Dermis blood vessel endothelial cell (primary cell): ENCODE results near the gene ZNF318. TPM values are rescaled to one million over a fixed set of nuclear protein-coding genes. Genes with fewer than 3 reads are reported as not detected.
"Not testable (repeated sequence)": the region's sequence is repeated elsewhere in the genome, so short reads cannot be mapped to it uniquely, and the experiment has no call there.

Source experiments
- DNase-seq: peaks from one replicate; pipeline ENCODE4 v3.0.0; 2010
- total RNA-seq: library from RNA; depleted of rRNA; stranded (reverse); fragments of >200 nt; gene quantifications from 2 replicates; pipeline ENCODE4 v1.2.3, GENCODE V29; 2014

Gene ZNF318
- total RNA-seq, 1 donor from 2014 or later: 9.7 TPM

GRCh38 chr6:43380858-43381257, 11.4 kb upstream of the ZNF318 start:
- DNase-seq: not testable (repeated sequence)

GRCh38 chr6:43378631-43379030, 9.2 kb upstream of the ZNF318 start:
- DNase-seq: no peak

GRCh38 chr6:43377710-43378229, 8.3 kb upstream of the ZNF318 start:
- DNase-seq: no peak

- no peak for DNase-seq
These were observed 7.1 kb upstream of the ZNF318 start for GRCh38 chr6:43376551-43376981.

DNA sequence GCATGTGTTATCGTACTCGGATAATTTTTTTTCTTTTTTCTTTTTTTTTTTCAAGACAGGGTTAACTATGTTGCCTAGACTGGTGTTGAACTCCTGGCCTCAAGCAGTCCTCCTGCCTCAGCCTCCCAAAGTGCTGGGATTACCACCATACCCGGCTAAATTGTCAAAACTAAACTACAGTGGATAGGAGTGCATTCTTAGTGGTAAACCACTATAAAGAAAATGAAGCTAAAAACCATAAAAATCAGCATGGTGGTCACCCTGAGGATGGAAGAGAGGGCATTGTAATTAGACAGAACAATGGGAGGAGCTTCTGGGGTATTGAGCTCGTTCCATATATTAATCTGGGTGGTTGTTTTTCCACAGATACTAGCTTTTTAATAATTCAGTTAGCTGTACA, 6.2 kb upstream of the ZNF318 start:
- no peak for DNase-seq

- no peak for DNase-seq
These were observed 3.9 kb upstream of the ZNF318 start for GRCh38 chr6:43373252-43373875.

GRCh38 chr6:43370003-43370580, 645 bp upstream of the ZNF318 start:
- DNase-seq: not testable (repeated sequence)

DNA sequence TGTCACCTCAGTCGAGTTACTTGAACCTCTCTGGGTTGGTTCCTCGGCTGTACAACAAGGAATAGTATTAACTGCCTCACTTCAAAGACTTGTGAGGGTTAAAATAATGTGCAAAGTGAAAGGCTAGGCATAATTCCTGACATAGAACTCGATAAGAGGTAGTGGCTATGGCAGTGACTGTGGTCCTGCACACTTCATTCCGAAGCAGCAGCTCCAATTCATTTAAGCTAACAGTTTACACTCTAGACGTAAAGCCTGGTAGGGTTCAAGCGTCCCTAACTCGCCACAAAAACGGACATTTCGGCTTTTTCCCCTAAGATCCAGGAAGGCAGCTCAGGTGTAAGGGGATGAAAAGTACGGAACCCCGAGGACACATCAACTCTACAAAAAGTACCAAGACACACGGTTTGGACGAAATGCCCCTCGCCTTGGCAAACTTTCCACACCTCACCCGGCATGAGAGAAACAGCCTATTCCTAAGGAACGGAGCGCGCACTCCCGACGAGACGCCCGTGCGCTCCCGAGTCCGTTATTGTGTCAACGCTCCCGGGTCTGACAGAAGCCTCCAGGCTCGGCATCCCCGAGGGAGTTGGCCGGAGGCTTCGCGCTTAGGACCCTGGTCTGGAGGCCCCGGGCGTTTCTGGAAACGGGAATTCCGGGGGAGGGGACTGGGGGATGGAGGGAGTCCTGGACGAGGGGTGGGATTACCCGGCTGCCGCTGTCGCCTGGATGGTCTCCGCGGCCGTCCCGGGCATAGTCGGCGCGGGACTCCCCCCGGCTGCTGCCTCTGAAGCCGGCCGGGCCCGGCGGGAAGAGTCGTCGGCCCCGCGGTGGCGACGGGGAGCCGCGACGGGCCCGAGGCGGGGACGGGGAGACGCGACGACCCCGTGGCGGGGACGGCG, 937 bp downstream of the ZNF318 start:
- peak; percentile 65 for DNase-seq

- DNase-seq: no peak
These were observed 2.0 kb downstream of the ZNF318 start for GRCh38 chr6:43367245-43367984.

DNA sequence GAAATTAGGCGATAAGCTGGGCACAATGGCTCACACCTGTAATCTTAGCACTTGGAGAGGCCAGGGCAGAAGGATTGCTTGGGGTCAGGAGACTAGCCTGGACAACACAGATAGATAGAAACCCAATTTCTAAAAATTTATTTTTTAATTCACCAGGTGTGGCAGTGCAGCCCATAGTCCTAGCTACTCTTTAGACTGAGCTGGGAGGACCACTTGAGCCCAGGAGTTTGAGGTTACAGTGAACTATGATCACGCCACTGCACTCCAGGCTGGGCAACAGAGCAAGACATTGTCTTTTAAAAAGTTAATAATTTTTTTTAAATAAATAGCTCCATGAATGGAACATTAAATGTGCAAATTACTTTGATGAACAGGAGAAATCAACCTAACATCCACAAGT, 8.2 kb downstream of the ZNF318 start:
- no peak for DNase-seq

- no peak for DNase-seq
These were observed 9.6 kb downstream of the ZNF318 start for GRCh38 chr6:43359831-43360230.

DNA sequence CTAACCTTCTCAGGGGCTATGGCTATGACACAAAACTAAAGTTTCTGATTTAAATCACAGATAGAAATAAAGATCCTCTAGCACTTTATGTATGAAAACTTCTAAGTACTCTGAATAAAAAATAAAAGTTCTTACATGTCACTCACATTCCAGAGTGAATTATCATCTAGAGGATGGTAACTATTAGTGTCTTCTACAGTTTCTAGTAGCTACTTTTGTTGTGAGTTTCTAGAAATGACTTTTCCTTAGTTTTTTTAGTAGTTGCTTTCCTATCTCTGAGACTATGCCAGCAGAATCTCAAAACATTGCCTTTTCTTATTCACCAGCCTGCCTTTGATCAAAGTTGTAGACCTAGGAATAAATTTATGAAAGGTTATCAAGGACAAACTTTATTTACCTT, 10.1 kb downstream of the ZNF318 start:
- no peak for DNase-seq

GRCh38 chr6:43355862-43356590, 13.4 kb downstream of the ZNF318 start:
- peak; percentile 43 for DNase-seq

GRCh38 chr6:43351951-43352350, 17.5 kb downstream of the ZNF318 start:
- DNase-seq: not testable (repeated sequence)

DNA sequence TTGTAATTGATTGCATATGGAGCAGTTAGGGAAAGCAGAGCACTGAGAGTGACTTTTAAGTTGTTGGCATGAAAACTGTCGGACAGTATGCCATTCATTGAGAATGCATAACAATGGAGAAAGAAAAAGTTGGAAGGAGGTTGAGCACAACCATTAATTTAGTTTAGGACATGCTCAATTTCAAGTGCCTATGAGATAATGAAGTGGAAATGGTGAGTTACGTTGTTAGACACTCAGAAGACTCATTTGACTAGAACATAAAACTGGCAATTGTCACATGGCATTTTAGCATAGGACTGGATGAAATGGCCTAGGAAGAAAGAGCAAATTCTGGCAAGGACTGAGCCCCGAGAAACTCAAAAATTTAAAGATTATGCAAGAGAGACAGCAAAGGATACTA, 22.0 kb downstream of the ZNF318 start:
- no peak for DNase-seq

GRCh38 chr6:43347021-43347420, 22.4 kb downstream of the ZNF318 start:
- DNase-seq: no peak

- DNase-seq: not testable (repeated sequence)
These were observed 23.2 kb downstream of the ZNF318 start for GRCh38 chr6:43346243-43346642.

DNA sequence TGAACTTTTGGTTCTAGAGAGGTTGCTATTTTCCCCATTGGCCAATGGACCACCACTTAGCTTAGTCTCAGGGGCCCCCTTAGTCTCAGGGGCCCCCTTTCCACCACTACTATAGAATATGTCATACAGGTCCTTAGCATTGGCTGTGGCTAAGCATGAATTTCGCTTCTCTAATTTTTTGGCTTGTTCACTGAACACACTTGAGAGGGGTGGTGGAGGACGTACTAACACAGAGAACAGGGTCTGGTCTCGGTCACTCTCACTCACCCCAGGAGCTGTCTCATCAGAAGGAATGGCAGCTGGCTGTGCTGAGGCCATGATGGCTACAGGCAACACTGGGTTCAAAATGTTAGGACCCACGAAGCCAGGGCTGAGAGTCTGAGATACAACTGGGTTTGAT, 30.3 kb downstream of the ZNF318 start:
- no peak for DNase-seq

DNA sequence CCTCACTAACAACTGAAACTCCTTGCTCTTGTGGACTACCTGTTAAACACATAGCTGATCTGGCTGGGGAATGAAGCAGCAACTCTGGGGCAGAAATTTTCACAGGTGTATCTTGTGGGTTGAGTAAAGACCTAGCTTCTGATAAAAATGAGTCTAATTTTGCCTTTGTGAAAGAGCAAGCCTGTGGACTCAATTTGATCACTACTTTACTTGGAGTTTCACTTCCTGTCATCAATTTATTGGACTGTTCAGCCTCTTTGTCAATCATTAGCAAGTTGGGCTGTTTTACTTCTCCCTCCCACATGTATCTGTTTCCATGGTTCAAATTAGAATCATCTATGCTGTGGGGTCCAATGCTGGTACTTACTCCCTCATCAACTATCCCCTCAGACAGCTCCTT, 31.2 kb downstream of the ZNF318 start:
- no peak for DNase-seq

DNA sequence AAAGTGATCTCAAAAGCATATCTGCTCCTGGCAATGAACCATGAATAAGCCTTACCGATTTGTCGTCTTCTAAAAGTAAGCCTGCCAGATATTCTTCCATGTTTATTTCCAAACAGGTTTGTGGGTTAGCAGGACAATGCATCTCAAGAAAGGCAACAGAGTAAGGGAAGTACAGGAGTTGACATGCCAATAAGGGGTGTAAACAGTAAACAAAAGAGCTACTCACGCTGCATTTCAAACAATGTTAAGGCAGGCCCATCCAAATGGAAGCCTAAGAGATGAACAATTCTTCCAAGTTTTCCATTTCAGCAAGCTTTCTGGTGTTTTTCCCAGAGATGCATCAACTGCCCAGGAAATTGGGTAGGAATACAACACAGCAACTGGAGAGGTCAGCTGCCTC, 33.1 kb downstream of the ZNF318 start:
- no peak for DNase-seq

DNA sequence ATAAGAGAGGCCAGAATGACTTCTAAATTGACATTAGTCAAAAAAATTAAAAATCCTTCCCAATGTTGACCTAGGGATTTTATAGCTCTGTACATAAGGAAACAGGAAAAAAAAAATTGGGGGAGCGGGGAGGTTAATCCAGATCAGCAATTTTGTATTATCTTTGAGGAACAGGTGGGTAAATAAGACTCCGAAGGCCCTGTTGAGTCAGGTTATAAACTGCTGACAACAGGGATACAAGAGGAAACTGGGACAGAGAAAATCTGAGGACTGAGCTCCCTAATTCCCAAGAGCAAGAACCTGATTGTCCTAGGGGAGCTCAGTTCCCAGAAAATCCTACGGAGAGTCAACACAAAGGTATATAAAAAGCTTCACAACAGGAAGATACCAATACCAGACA, 34.0 kb downstream of the ZNF318 start:
- DNase-seq: no peak
